SK-N-SH treated with all-trans-retinoic acid at 6 μM for 48 hours (cell line): ENCODE data around the gene FGF2.

ENCODE experiments used
- ATAC-seq: fragments of 200-7000 bp; cut with Tn5 transposase; 3 replicates; pipeline ENCODE4 v1.9.1; 2020; ENCODE audit warnings: mild to moderate bottlenecking, moderate library complexity
- ARNTL ChIP-seq: fragments of 450-650 bp; formaldehyde crosslinking; IDR thresholded peaks from 2 replicates; pipeline ENCODE4 v1.5.0; 2020; ENCODE audit warnings: low read depth, mild to moderate bottlenecking, moderate library complexity, borderline replicate concordance
- CSDC2 ChIP-seq: fragments of 250-450 bp; sonication (Bioruptor Pico); IDR thresholded peaks from 2 replicates; pipeline ENCODE4 v1.5.0; 2020; ENCODE audit warnings: mild to moderate bottlenecking, moderate library complexity
- GLIS3 ChIP-seq: fragments of 250-450 bp; sonication (Bioruptor Pico); IDR thresholded peaks from 2 replicates; pipeline ENCODE4 v1.5.0; 2020; ENCODE audit warnings: mild to moderate bottlenecking, moderate library complexity
- ISL1 ChIP-seq: fragments of 250-450 bp; sonication (Bioruptor Pico); IDR thresholded peaks from 2 replicates; pipeline ENCODE4 v2.1.2; 2022; ENCODE audit warnings: mild to moderate bottlenecking, moderate library complexity
- OSR1 ChIP-seq: fragments of 250-450 bp; sonication (Bioruptor Pico); IDR thresholded peaks from 2 replicates; pipeline ENCODE4 v1.8.0; 2022; ENCODE audit warnings: moderate library complexity, mild to moderate bottlenecking, inconsistent platforms
- PPARA ChIP-seq: fragments of 250-450 bp; sonication (Bioruptor Pico); IDR thresholded peaks from 2 replicates; pipeline ENCODE4 v1.5.0; 2020; ENCODE audit warnings: mild to moderate bottlenecking, borderline replicate concordance
- RARB ChIP-seq: fragments of 250-450 bp; sonication (Bioruptor Pico); IDR thresholded peaks from 2 replicates; pipeline ENCODE4 v1.8.0; 2021; ENCODE audit warnings: mild to moderate bottlenecking, moderate library complexity
- SNAI2 ChIP-seq: fragments of 250-450 bp; sonication (Bioruptor Pico); IDR thresholded peaks from 2 replicates; pipeline ENCODE4 v1.5.0; 2020; ENCODE audit warnings: mild to moderate bottlenecking, moderate library complexity
- TCF4 ChIP-seq: fragments of 250-450 bp; sonication (Bioruptor Pico); IDR thresholded peaks from 2 replicates; pipeline ENCODE4 v1.8.0; 2021; ENCODE audit warnings: mild to moderate bottlenecking, moderate library complexity, borderline replicate concordance
- TOX ChIP-seq: fragments of 250-450 bp; sonication (Bioruptor Pico); IDR thresholded peaks from 2 replicates; pipeline ENCODE4 v1.8.0; 2021; ENCODE audit warnings: mild to moderate bottlenecking, moderate library complexity, borderline replicate concordance
- ZC3H10 ChIP-seq: fragments of 250-450 bp; sonication (Bioruptor Pico); IDR thresholded peaks from 2 replicates; pipeline ENCODE4 v1.5.1; 2021; ENCODE audit warnings: mild to moderate bottlenecking, moderate library complexity
- ZFP3 ChIP-seq: fragments of 250-450 bp; sonication (Bioruptor Pico); IDR thresholded peaks from 2 replicates; pipeline ENCODE4 v1.5.0; 2020; ENCODE audit warnings: mild to moderate bottlenecking, moderate library complexity
- ZFP30 ChIP-seq: fragments of 450-650 bp; formaldehyde crosslinking; IDR thresholded peaks from 2 replicates; pipeline ENCODE4 v1.5.0; 2022; ENCODE audit warnings: mild to moderate bottlenecking, moderate library complexity
- ZNF8 ChIP-seq: fragments of 450-650 bp; formaldehyde crosslinking; IDR thresholded peaks from 2 replicates; pipeline ENCODE4 v1.5.0; 2020; ENCODE audit warnings: mild to moderate bottlenecking, moderate library complexity
- TF ChIP-seq, protein P1 (sequence below): fragments of 250-450 bp; sonication (Bioruptor Pico); IDR thresholded peaks from 2 replicates; pipeline ENCODE4 v1.5.1; 2020; ENCODE audit warnings: low read depth, mild to moderate bottlenecking, moderate library complexity
- TF ChIP-seq, protein P2 (sequence below): fragments of 250-450 bp; sonication (Bioruptor Pico); IDR thresholded peaks from 2 replicates; pipeline ENCODE4 v1.5.1; 2021; ENCODE audit warnings: mild to moderate bottlenecking, moderate library complexity
- TF ChIP-seq, protein P3 (sequence below): fragments of 250-450 bp; sonication (Bioruptor Pico); IDR thresholded peaks from 2 replicates; pipeline ENCODE4 v1.5.0; 2020; ENCODE audit warnings: mild to moderate bottlenecking, moderate library complexity
- TF ChIP-seq, protein P4 (sequence below): fragments of 250-450 bp; sonication (Bioruptor Pico); IDR thresholded peaks from 2 replicates; pipeline ENCODE4 v1.8.0; 2021; ENCODE audit warnings: low read depth, mild to moderate bottlenecking, moderate library complexity, borderline replicate concordance
- TF ChIP-seq, protein P5 (sequence below): fragments of 250-450 bp; sonication (Bioruptor Pico); IDR thresholded peaks from 2 replicates; pipeline ENCODE4 v1.8.0; 2020; ENCODE audit warnings: mild to moderate bottlenecking, moderate library complexity, borderline replicate concordance

FGF2 gene

DNA sequence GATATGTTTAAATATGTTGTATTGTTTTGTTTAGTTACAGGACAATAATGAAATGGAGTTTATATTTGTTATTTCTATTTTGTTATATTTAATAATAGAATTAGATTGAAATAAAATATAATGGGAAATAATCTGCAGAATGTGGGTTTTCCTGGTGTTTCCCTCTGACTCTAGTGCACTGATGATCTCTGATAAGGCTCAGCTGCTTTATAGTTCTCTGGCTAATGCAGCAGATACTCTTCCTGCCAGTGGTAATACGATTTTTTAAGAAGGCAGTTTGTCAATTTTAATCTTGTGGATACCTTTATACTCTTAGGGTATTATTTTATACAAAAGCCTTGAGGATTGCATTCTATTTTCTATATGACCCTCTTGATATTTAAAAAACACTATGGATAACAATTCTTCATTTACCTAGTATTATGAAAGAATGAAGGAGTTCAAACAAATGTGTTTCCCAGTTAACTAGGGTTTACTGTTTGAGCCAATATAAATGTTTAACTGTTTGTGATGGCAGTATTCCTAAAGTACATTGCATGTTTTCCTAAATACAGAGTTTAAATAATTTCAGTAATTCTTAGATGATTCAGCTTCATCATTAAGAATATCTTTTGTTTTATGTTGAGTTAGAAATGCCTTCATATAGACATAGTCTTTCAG, 68.8 kb downstream of the FGF2 start:
- ATAC-seq = no peak
- TF ChIP-seq CSDC2 (CRISPR knock-in tag) (no peak), RARB (CRISPR knock-in tag) (no peak), ZFP30 (CRISPR knock-in tag) (no peak), OSR1 (CRISPR knock-in tag) (no peak)
- TF ChIP-seq, all 23 proteins: peak for 0

DNA sequence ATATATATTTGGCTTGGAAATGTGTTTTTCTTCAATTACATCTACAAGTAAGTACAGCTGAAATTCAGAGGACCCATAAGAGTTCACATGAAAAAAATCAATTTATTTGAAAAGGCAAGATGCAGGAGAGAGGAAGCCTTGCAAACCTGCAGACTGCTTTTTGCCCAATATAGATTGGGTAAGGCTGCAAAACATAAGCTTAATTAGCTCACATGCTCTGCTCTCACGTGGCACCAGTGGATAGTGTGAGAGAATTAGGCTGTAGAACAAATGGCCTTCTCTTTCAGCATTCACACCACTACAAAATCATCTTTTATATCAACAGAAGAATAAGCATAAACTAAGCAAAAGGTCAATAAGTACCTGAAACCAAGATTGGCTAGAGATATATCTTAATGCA, 69.6 kb downstream of the FGF2 start:
- no peak for TF ChIP-seq ZNF8
- TF ChIP-seq TCF4 = no peak
- no peak for TF ChIP-seq TOX
- TF ChIP-seq, protein P1, sequence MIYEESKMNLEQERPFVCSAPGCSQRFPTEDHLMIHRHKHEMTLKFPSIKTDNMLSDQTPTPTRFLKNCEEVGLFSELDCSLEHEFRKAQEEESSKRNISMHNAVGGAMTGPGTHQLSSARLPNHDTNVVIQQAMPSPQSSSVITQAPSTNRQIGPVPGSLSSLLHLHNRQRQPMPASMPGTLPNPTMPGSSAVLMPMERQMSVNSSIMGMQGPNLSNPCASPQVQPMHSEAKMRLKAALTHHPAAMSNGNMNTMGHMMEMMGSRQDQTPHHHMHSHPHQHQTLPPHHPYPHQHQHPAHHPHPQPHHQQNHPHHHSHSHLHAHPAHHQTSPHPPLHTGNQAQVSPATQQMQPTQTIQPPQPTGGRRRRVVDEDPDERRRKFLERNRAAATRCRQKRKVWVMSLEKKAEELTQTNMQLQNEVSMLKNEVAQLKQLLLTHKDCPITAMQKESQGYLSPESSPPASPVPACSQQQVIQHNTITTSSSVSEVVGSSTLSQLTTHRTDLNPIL = no peak
- ATAC-seq = no peak

DNA sequence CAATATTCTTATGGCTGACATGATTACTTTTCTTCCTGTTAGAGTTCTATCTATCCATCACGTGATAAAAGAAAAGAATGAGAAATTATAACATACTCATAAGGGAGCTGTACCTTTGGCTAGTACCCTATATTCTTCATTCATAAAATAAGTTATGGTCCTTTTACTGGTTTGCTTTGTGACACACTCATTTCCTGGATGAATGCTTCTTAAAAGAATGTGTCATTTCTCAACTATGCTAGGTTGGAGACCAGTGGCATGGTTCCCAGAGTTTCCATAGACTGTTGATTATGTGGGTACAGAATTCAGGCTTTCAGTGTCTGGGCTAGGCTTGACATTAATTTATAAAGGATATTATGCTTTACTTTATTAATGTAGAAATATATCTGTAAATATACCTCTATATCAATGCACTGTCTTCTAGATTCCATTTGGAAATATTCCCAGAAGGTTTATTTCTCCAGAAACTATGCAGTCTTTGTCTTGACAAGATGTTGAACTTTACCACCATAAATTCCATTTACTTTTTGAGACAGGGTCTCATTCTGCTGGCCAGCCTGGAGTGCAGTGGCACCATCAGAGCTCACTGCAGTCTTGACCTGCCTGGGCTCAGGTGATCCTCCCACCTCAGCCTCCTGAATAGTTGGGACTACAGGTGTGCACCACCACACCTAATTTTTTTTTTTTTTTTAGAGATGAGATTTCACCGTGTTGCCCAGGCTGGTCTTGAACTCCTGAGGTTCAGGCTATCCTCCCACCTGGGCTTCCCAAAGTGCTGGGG, 71.9 kb downstream of the FGF2 start:
- TF ChIP-seq ZFP30 (CRISPR knock-in tag) = no peak
- TF ChIP-seq, protein P2, sequence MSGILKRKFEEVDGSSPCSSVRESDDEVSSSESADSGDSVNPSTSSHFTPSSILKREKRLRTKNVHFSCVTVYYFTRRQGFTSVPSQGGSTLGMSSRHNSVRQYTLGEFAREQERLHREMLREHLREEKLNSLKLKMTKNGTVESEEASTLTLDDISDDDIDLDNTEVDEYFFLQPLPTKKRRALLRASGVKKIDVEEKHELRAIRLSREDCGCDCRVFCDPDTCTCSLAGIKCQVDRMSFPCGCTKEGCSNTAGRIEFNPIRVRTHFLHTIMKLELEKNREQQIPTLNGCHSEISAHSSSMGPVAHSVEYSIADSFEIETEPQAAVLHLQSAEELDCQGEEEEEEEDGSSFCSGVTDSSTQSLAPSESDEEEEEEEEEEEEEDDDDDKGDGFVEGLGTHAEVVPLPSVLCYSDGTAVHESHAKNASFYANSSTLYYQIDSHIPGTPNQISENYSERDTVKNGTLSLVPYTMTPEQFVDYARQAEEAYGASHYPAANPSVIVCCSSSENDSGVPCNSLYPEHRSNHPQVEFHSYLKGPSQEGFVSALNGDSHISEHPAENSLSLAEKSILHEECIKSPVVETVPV (CRISPR knock-in tag) = 0 out of 2 replicates have a peak, but pooled peaks have one; percentile 33
- peak; percentile 98 for TF ChIP-seq ISL1 (CRISPR knock-in tag)
- peak; percentile 87 for TF ChIP-seq ZC3H10
- TF ChIP-seq, protein P3, sequence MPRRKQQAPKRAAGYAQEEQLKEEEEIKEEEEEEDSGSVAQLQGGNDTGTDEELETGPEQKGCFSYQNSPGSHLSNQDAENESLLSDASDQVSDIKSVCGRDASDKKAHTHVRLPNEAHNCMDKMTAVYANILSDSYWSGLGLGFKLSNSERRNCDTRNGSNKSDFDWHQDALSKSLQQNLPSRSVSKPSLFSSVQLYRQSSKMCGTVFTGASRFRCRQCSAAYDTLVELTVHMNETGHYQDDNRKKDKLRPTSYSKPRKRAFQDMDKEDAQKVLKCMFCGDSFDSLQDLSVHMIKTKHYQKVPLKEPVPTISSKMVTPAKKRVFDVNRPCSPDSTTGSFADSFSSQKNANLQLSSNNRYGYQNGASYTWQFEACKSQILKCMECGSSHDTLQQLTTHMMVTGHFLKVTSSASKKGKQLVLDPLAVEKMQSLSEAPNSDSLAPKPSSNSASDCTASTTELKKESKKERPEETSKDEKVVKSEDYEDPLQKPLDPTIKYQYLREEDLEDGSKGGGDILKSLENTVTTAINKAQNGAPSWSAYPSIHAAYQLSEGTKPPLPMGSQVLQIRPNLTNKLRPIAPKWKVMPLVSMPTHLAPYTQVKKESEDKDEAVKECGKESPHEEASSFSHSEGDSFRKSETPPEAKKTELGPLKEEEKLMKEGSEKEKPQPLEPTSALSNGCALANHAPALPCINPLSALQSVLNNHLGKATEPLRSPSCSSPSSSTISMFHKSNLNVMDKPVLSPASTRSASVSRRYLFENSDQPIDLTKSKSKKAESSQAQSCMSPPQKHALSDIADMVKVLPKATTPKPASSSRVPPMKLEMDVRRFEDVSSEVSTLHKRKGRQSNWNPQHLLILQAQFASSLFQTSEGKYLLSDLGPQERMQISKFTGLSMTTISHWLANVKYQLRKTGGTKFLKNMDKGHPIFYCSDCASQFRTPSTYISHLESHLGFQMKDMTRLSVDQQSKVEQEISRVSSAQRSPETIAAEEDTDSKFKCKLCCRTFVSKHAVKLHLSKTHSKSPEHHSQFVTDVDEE = no peak
- peak; percentile 81 for TF ChIP-seq TOX
- TF ChIP-seq TCF4 = no peak
- TF ChIP-seq ZNF8 = no peak
- no peak for TF ChIP-seq PPARA (CRISPR knock-in tag)
- TF ChIP-seq CSDC2 (CRISPR knock-in tag) = no peak
- TF ChIP-seq GLIS3 (CRISPR knock-in tag) = no peak
- TF ChIP-seq RARB (CRISPR knock-in tag) = 0 out of 2 replicates have a peak, but pooled peaks have one; percentile 59
- no peak for TF ChIP-seq ZFP3 (CRISPR knock-in tag)
- TF ChIP-seq, protein P1 = peak; percentile 43
- TF ChIP-seq ARNTL (CRISPR knock-in tag) = no peak
- TF ChIP-seq SNAI2 (CRISPR knock-in tag) = no peak
- TF ChIP-seq, protein P4, sequence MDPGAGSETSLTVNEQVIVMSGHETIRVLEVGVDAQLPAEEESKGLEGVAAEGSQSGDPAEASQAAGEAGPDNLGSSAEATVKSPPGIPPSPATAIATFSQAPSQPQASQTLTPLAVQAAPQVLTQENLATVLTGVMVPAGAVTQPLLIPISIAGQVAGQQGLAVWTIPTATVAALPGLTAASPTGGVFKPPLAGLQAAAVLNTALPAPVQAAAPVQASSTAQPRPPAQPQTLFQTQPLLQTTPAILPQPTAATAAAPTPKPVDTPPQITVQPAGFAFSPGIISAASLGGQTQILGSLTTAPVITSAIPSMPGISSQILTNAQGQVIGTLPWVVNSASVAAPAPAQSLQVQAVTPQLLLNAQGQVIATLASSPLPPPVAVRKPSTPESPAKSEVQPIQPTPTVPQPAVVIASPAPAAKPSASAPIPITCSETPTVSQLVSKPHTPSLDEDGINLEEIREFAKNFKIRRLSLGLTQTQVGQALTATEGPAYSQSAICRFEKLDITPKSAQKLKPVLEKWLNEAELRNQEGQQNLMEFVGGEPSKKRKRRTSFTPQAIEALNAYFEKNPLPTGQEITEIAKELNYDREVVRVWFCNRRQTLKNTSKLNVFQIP = no peak
- TF ChIP-seq, protein P5, sequence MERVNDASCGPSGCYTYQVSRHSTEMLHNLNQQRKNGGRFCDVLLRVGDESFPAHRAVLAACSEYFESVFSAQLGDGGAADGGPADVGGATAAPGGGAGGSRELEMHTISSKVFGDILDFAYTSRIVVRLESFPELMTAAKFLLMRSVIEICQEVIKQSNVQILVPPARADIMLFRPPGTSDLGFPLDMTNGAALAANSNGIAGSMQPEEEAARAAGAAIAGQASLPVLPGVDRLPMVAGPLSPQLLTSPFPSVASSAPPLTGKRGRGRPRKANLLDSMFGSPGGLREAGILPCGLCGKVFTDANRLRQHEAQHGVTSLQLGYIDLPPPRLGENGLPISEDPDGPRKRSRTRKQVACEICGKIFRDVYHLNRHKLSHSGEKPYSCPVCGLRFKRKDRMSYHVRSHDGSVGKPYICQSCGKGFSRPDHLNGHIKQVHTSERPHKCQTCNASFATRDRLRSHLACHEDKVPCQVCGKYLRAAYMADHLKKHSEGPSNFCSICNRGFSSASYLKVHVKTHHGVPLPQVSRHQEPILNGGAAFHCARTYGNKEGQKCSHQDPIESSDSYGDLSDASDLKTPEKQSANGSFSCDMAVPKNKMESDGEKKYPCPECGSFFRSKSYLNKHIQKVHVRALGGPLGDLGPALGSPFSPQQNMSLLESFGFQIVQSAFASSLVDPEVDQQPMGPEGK = peak; percentile 53; the same call in 1 of the 2 replicates
- peak; percentile 80 for ATAC-seq
